ENCODE results near the gene PCDH7.

PCDH7 gene

GRCh38 chr4:30717208-30718020, 2.8 kb upstream of the PCDH7 start:
- DNase-seq (ENCODE audit: extremely low spot score), result peak; percentile 34
- no peak for TF ChIP-seq CTCF (IDR thresholded peaks at IDR 0.05; ENCODE audit: control extremely low read depth, extremely low read depth, low read depth, missing control alignments)
- POLR2A ChIA-PET, result no interaction called here
- CTCF ChIA-PET, result no interaction called here

GRCh38 chr4:30718021-30718542, 2.1 kb upstream of the PCDH7 start:
- peak; percentile 15 for DNase-seq (ENCODE audit: extremely low spot score)
- ChIA-PET POLR2A (no interaction called here), CTCF (no interaction called here)
- no peak for TF ChIP-seq CTCF (IDR thresholded peaks at IDR 0.05; ENCODE audit: control extremely low read depth, extremely low read depth, low read depth, missing control alignments)

DNA sequence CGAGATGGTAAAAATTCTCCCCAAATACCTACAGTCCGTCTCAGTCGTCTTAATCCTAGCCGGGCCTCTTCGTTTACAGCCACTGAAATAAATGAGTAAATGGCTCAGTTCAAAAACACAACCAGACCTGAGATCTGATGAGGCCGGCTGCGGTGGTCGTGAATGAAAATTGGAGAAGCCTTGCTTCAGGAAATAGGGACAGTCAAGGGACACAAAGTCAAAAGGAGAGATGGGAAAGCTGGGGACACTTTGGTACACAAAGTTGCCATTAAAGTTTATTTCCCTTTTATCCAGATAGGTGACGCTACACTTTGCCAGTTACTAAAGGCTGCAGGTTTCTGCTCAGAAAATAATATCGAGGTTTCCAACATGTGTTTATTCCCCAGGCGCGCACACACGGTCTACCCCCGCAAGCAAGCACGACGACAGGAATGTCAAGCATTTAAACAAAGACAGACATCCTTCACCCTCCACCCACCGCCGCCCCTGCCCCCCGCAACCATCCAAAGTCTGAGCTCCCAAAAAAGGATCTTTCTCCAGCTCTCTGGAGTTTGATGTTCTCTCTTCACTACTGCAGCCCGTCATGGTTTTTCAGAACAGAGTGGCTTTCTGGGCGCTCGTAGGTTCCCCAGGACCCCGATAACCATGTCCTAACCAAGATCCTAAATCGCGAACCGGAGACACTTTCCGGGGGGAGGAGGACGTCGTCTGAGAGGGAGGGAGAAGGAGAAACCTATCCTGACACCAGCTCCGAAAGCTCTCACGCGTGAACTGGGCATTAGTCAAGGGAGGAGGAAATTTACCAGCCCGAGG, 1.3 kb upstream of the PCDH7 start:
- ChIA-PET POLR2A (no interaction called here), CTCF (no interaction called here)
- TF ChIP-seq CTCF (IDR thresholded peaks at IDR 0.05; ENCODE audit: control extremely low read depth, extremely low read depth, low read depth, missing control alignments), result no peak
- DNase-seq (ENCODE audit: extremely low spot score), result no peak

- peak; percentile 18 for DNase-seq (ENCODE audit: extremely low spot score)
- ChIA-PET CTCF (no interaction called here), POLR2A (no interaction called here)
- no peak for TF ChIP-seq CTCF (IDR thresholded peaks at IDR 0.05; ENCODE audit: control extremely low read depth, extremely low read depth, low read depth, missing control alignments)
Measured at GRCh38 chr4:30719454-30720020, 632 bp upstream of the PCDH7 start.

GRCh38 chr4:30720661-30721184, 554 bp downstream of the PCDH7 start:
- POLR2A ChIA-PET, result no interaction called here
- peak; percentile 15 for DNase-seq (ENCODE audit: extremely low spot score)
- CTCF ChIA-PET, result no interaction called here
- no peak for TF ChIP-seq CTCF (IDR thresholded peaks at IDR 0.05; ENCODE audit: control extremely low read depth, extremely low read depth, low read depth, missing control alignments)
